MCF 10A (cell line): ENCODE data around the gene SRRM3. TPM values are rescaled to one million over a fixed set of nuclear protein-coding genes. Genes with fewer than 3 reads are reported as not detected.

Experiments used
- BruUV-seq: library from RNA; stranded (reverse); fragments of 400-500 nt; replicated peaks from 2 replicates; lab custom pipeline; 2021; lab: Mats Ljungman, UMichigan
- CTCF ChIA-PET: fragments of 300-600 bp; sonication (Branson Sonifier 250); formaldehyde crosslinking; extraction: SDS; loops from one replicate; lab custom pipeline; 2021; ENCODE audit warnings: antibody characterized with exemption, inconsistent platforms; lab: Yijun Ruan, JAX
- POLR2A ChIA-PET: fragments of 300-600, 350-650 bp; sonication (Branson Sonifier 250); formaldehyde crosslinking; extraction: SDS; loops from one replicate; lab custom pipeline; 2020; ENCODE audit warnings: antibody characterized with exemption, inconsistent platforms; lab: Yijun Ruan, JAX
- DNase-seq: peaks from one replicate; pipeline ENCODE4 v3.0.0-alpha.2; 2018; ENCODE audit not compliant: unreplicated experiment
- H3K27ac Mint-ChIP-seq: one replicate; pipeline ENCODE4 v1.8.0; 2022; ENCODE audit warnings: mild to moderate bottlenecking, low read depth, mixed read lengths; ENCODE audit not compliant: unreplicated experiment
- H3K27me3 Mint-ChIP-seq: one replicate; pipeline ENCODE4 v1.8.0; 2022; ENCODE audit warnings: mixed read lengths; ENCODE audit not compliant: insufficient read depth, unreplicated experiment
- H3K36me3 Mint-ChIP-seq: one replicate; pipeline ENCODE4 v1.8.0; 2022; ENCODE audit warnings: mild to moderate bottlenecking, moderate library complexity, mixed read lengths; ENCODE audit not compliant: insufficient read depth, unreplicated experiment
- H3K4me1 Mint-ChIP-seq: one replicate; pipeline ENCODE4 v1.8.0; 2022; ENCODE audit warnings: mixed read lengths; ENCODE audit not compliant: insufficient read depth, unreplicated experiment
- H3K4me3 Mint-ChIP-seq: one replicate; pipeline ENCODE4 v1.8.0; 2022; ENCODE audit warnings: mild to moderate bottlenecking, moderate library complexity, mixed read lengths; ENCODE audit not compliant: unreplicated experiment
- H3K9me3 Mint-ChIP-seq: one replicate; pipeline ENCODE4 v1.8.0; 2022; ENCODE audit warnings: mixed read lengths; ENCODE audit not compliant: unreplicated experiment
- CTCF ChIP-seq: fragments of 200-600 bp; IDR thresholded peaks from one replicate; pipeline ENCODE4 v1.8.0; 2022; ENCODE audit warnings: antibody characterized with exemption, mild to moderate bottlenecking; ENCODE audit not compliant: unreplicated experiment
- intact Hi-C: fragments of 100-400 bp; cut with micrococcal nuclease; formaldehyde crosslinking; loops from 2 replicates; pipeline ENCODE4 v1.14.1; 2022
- total RNA-seq: library from RNA; stranded (reverse); gene quantifications from 2 replicates; pipeline ENCODE4 v1.2.3, GENCODE V29; 2022

SRRM3 gene
- total RNA-seq, 1 experiment from 2014 or later: 0.70 TPM

- no peak for DNase-seq
- POLR2A ChIA-PET: no interaction called here
- TF ChIP-seq CTCF: no peak
- Mint-ChIP-seq H3K27ac (no peak overlapping the region), H3K4me3 (no peak overlapping the region), H3K36me3 (peaks cover 6% of the 10 kb centered on the region), H3K27me3 (peaks cover 48% of the 10 kb centered on the region), H3K9me3 (no peaks in the 10 kb centered on the region), H3K4me1 (peaks cover 6% of the 10 kb centered on the region)
- no TSS peak for BruUV-seq
- CTCF ChIA-PET: interaction anchor here (1.3 to 1.4 kb wide), 3 partner anchors 28 to 30 kb away, joined by 4 read pairs; partner anchors contain the start of gene SRRM3
- intact Hi-C loops: no loop called here
Measured at GRCh38 chr7:76230214-76230613, 28.5 kb downstream of the SRRM3 start.

- H3K27me3 Mint-ChIP-seq: peaks cover 49% of the 10 kb centered on the region
- no peak for DNase-seq
- H3K27ac Mint-ChIP-seq: no peak overlapping the region
- H3K4me1 Mint-ChIP-seq: peaks cover 6% of the 10 kb centered on the region
- CTCF ChIA-PET: interaction anchor here (0.7 to 1.4 kb wide), 3 partner anchors 9 to 31 kb away, joined by 4 read pairs; no protein-coding TSS in a partner anchor
- BruUV-seq: no TSS peak
- H3K4me3 Mint-ChIP-seq: no peak overlapping the region
- TF ChIP-seq CTCF: no peak
- intact Hi-C loops: no loop called here
- POLR2A ChIA-PET: no interaction called here
- no peaks in the 10 kb centered on the region for H3K9me3 Mint-ChIP-seq
- H3K36me3 Mint-ChIP-seq: peaks cover 6% of the 10 kb centered on the region
Measured at GRCh38 chr7:76231071-76231470, 29.4 kb downstream of the SRRM3 start.

- H3K4me3 Mint-ChIP-seq: no peak overlapping the region
- ChIA-PET CTCF (interaction anchor here (1.3 kb wide), 1 partner anchor 29 kb away, joined by 4 read pairs; no protein-coding TSS in a partner anchor), POLR2A (no interaction called here)
- intact Hi-C loops: no loop called here
- DNase-seq: no peak
- TF ChIP-seq CTCF: no peak
- no peak overlapping the region for H3K27ac Mint-ChIP-seq
- peaks cover 6% of the 10 kb centered on the region for H3K36me3 Mint-ChIP-seq
- peaks cover 54% of the 10 kb centered on the region for H3K27me3 Mint-ChIP-seq
- H3K4me1 Mint-ChIP-seq: peaks cover 6% of the 10 kb centered on the region
- no peaks in the 10 kb centered on the region for H3K9me3 Mint-ChIP-seq
- no TSS peak for BruUV-seq
Measured at GRCh38 chr7:76231583-76231982, 29.9 kb downstream of the SRRM3 start.

- Mint-ChIP-seq H3K36me3 (peaks cover 6% of the 10 kb centered on the region), H3K27ac (no peak overlapping the region), H3K4me3 (no peak overlapping the region), H3K4me1 (peaks cover 6% of the 10 kb centered on the region), H3K27me3 (peaks cover 65% of the 10 kb centered on the region), H3K9me3 (no peaks in the 10 kb centered on the region)
- no peak for DNase-seq
- no peak for TF ChIP-seq CTCF
- BruUV-seq: no TSS peak
- ChIA-PET POLR2A (no interaction called here), CTCF (interaction anchor here (0.6 to 1.5 kb wide), 2 partner anchors 31 to 50 kb away, joined by 3 to 4 read pairs; partner anchors contain the start of gene SRRM3)
- intact Hi-C loops: no loop called here
Measured at GRCh38 chr7:76232698-76233097, 31.0 kb downstream of the SRRM3 start.
